ENCODE data around the gene JPH4.
"Not testable (repeated sequence)": the region's sequence is repeated elsewhere in the genome, so short reads cannot be mapped to it uniquely, and the experiment has no call there.

JPH4 gene

DNA sequence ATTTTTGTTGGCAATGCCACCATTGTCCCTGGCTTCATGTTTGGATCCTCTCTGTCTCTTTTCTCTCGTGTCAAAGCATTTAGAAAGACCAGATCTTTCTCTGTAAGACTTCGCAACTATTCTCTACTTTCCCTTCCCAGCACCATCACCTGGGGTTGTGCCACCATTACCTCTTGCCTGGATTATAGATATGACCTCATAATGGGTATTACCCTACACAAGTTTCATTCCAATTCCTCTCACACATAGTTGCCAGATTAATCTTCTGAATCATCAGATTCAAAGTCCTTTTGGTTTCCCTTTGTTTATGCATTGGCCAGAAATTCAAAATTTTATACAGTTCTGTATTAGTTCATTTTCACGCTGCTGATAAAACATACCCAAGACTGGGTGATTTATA is 30.4 kb upstream of the JPH4 start:
- DNase-seq (ENCODE audit: low spot score) = no peak

DNA sequence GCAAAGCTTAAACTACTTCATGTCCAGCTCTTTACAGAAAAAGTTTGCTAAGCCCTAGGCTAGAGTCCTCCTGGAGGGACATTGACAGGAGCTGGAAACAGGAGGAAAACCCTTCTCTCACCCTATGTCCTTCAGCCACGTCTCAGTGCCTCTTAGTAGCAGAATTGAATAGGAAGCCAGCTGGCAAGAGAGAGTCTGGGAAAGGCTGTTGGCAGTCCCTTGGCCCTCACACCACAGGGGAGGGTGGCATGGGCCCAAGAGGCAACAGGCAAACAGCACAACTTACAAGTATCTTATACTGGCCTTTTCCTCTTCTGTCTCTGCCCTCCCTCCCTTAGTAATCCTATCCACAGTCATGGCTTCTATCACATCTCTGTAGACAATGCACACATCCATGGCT is 29.9 kb upstream of the JPH4 start:
- DNase-seq (ENCODE audit: low spot score) = no peak

DNA sequence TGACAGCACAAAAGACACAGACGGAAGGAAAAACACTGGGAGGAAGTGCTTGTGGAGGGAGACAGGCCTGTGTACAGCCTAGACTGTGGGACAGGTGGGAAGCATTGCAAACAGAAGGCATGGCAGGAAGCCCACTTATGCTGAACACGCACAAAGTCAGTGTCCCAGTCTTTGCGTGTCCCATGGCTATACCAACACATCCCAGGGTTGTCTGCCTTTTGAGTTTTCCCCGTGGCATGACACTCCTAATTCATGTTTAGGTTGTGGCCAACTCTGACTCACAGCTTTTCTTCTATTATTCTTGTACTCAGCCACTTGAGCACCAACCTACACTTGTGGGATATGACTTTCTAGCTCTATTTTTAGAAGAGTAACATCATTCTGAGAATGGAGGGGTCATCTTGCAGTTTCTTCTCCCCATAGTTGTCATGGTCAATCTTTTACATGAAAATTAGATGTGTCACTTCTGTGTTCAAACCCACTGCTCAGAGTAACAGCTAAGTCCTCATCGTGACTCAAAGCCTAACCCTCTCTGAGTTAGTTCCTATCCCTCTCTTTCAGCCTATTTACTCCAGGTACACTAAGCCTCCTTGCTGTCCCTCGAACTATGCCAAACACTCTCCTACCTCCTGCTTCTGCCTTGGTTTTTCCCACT is 27.5 kb upstream of the JPH4 start:
- DNase-seq (ENCODE audit: low spot score) = no peak

DNA sequence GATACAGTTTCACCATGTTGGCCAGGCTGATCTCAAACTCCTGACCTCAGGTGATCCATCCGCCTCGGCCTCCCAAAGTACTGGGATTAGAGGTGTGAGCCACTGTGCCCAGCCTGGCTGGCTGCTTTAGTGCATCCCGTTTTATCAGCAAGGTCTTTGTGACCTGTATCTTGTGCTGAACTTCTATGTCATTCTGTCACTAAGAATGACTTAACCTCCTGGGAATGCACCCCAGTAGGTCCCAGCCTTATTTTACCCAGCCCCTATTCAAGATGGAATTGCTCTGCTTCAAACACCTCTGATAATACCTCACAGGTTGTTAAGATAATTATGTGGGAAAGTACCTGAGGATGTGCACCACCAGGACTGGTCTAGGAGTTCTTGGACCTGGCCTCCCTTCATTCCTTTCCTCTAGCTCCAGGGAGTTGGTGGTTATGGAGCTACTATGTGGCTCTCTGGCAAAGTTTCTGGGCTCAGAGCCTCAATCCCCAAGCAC is 26.1 kb upstream of the JPH4 start:
- no peak for DNase-seq (ENCODE audit: low spot score)

DNA sequence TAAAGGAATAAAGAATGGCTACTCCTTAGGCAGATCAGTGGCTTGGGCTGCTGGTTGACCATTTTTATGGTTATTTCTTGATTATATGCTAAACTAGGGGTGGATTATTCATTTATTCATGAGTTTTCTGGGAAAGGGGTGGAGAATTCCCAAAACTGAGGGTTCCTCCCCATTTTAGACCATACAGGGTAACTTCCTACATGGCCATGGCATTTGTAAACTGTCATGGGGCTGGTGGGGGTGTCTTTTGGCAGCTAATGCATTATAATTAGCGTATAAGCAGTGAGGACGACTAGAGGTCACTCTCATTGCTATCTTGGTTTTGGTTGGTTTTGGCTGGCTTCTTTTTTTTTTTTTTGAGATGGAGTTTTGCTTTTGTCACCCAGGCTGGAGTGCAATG is 25.6 kb upstream of the JPH4 start:
- DNase-seq (ENCODE audit: low spot score) = no peak

DNA sequence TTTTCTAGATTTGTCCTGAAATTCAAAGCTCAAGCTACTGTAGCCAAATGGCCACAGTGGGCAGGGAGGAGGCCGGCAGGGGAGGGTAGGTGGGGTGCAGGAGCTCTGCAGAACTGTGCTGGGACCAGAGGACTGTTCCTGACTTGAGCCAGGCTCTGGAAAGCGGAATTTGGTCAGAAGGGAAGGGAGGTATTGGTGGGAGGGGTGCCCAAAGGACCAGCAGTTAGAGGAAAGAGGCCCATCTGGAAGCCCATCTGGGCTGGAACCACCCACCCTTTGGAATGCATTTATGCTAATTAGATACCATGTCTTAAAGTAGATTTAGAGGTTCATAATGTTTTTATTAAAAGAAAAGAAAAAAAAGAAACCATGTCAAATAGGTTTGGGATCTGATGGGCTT is 24.5 kb upstream of the JPH4 start:
- no peak for DNase-seq (ENCODE audit: low spot score)

DNA sequence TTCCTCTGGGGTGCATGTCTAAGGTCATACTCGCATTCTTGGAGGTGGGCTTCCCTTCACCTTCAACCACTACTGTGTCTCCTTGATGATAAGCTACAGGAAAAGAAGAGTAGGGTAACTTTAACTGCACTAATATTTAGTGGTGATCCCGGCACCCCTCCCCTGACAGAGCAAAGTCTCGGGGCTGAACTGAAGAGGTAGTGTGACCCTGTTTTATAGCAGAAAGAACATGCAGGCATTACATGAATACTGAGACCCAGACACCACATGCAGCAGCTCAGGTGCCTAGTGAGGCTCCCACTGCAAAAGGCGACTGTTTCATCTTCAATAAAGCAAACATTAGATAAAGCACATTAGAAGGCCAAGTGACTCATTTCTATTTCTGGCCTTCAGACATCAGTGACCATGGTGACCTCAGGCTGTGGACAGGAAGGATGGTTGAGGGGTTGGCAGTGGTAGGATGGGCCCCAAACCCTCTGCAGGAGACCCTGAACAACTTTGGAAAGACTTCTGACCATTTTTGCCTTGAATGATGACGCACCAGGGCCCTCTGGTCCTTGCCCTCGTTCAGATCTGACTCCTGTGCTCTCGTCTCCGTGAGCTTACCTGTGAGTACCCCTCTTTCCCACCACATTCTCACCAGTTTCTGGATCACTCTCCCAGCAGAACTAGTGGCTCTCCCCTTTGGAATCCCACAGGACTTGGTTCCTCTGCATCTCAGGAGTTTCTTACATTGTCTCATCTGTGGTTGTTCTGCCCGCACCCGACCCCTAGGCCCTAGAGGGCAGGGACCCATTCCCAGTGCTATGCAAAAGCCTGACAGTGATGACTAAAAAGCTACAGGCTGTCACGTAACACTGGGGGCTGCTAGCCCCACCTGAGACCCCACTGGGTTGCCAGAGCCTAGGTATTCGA is 23.8 kb upstream of the JPH4 start:
- DNase-seq (ENCODE audit: low spot score) = no peak

DNA sequence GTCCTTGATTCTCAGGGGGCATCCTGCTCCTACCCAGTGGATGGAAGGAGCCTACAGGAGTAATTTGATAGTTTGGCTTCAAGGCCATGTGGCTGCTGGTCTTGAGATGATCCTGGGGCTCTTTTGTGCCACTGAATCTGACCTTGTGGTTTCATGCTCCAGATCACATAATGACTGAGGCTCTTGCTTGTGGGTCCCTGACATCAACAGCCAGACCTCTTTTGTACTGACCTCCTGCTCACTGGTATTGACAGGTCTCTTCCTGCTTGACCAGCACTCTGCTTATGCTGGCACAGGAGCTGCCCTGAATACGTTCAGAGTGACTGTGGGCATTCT is 23.2 kb upstream of the JPH4 start:
- DNase-seq (ENCODE audit: low spot score) = no peak

DNA sequence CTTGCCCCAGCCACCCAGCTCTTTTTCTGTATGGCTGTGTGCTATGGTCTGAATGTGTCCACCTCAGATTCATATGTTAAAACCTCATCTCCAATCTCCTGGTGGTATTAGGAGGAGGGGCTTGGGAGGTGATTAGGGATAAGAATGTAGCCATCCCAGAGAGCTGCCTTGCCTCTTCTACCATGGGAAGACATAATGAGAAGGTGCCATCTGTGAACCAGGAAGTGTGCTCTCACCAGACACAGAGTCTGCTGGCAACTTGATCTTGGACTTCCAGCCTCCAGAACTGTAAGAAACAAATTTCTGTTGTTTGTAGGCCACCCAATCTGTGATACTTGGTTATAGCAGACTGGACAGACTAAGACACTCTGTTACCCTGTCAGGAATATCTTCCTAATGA is 22.8 kb upstream of the JPH4 start:
- DNase-seq (ENCODE audit: low spot score) = no peak

DNA sequence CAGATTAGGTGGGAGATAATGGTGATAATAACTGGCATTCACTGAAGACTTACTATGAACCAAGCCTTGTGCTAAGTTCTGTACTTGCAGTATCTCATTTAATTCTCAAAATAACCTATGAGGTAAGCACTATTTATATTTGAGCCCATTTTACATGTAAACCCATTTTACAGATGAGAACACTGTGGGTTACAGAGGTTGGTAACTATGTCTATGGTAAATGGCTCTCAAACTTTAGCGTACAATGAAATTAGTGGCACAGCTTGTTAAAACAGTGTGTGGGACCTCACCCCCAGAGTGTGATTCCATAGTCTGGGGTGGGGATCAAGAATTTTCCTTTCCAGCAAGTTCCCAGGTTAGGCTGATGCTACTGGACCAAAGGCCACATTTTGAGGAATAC is 22.2 kb upstream of the JPH4 start:
- DNase-seq (ENCODE audit: low spot score) = no peak

DNA sequence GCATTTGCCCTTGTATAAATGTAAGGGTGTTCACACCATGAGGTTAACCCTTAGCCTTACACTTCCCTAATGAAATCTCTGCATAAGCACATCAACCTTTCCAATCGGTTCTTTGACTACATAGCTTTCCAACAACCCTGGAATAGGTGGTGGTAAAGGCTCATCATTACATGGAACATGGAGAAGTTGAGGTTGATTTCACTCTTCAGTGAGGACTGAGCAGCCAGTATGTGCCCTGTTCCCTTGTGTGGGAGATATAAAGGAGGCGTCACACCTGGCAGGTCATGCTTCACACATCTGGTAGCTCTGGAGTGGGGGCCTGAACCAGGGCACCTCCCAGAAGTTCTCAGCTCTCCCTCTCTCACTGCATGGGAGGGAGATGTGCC is 21.7 kb upstream of the JPH4 start:
- DNase-seq (ENCODE audit: low spot score) = no peak

DNA sequence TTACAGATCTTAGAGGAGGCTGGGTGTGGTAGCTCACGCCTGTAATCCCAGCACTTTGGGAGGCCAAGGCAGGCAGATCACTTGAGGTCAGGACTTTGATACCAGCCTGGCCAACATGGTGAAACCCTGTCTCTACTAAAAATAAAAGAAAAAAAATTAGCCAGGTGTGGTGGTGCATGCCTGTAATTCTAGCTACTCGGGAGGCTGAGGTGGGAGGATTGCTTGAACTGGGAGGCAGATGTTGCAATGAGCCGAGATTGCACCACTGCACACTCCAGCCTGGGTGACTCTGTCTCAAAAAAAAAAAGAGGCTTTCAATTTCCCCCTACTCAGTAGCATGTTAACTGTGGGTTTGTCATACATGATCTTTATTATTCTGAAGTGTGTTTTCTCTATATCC is 15.6 kb upstream of the JPH4 start:
- DNase-seq (ENCODE audit: low spot score) = not testable (repeated sequence)

DNA sequence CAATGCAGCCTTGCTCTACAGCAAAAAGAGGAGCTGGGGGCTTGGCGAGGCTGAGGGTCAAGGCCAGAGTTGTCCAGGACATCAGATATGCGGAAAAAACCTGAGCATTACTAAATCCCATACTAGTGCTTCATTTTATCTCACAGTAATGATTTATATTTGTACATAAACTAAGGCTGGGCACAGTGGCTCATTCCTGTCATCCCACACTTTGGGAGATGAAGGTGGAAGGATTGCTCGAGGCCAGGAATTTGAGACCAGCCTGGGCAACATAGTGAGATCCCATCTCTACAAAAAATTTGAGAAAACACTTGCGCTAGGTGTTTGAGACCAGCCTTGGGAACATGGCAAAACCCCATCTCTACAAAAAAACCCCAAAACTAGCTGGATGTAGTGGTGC is 11.6 kb upstream of the JPH4 start:
- DNase-seq (ENCODE audit: low spot score) = no peak

DNA sequence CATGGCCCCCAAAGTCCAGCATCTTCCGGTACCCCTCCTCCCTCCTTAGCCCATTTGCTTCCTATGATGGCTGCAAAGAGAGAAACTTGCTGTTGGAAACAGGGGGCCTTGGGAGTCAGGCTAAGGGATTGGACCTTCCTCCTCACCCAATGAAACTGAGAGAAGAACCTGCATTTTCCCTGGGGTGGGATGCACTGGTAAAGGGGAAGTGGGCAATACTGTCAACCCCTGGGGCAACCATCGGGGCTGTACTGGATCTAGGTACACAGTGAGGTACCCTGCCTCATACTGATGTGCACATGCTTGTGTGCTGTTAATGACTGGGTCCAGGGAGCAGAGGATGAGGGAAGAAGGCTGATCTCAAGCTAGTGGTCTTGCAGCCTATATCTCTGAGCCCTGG is 11.0 kb upstream of the JPH4 start:
- DNase-seq (ENCODE audit: low spot score) = no peak

DNA sequence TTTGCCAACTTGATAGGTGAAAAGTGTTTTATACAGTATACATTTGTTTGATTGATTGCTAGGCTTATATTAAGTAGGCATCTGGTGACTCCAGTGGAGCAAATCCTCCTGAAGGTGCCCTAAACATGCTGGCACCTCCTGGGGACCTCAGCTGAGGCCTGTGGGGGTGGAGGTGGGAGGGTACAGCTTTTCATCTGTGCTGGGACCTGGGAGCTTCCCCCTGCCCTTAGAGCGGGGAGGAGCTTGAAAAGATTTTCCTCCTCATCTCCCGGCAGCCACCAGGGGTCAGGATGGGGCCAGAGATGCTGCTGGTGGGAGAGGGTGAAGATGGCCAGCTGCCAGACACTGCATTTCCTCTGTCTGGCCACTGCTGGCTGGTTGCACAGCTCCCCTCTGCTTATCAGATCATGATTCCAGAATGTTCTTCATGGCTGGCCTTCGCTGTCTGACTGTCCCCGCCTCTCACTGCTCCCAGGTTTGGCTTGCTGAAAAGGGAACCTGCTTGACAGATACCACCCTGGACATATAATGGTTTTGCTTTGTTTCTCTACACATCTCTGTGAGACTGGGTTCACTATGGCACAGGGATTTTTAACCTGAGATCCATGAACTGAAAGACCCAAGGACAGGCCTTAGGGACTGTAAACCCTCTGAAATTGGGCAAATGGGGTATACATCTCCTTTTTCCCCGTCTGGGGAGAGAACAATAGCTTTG is 10.5 kb upstream of the JPH4 start:
- peak; percentile 82 for DNase-seq (ENCODE audit: low spot score)

DNA sequence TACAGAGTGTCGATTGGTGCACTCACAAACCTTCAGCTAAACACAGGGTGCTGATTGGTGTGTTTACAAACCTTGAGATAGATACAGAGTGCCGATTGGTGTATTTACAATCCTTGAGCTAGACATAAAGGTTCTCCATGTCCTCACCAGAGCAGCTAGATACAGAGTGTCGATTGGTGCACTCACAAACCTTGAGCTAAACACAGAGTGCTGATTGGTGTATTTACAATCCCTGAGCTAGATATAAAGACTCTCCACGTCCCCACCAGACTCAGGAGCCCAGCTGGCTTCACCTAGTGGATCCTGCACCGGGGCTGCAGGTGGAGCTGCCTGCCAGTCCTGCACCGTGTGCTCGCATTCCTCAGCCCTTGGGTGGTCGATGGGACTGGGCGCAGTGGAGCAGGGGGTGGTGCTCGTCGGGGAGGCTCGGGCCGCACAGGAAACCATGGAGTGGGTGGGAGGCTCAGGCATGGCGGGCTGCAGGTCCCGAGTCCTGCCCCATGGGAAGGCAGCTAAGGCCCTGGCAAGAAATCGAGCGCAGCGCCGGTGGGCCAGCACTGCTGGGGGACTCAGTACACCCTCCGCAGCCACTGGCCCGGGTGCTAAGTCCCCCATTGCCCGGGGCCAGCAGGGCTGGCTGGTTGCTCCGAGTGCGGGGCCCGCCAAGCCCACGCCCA is 6.1 kb upstream of the JPH4 start:
- DNase-seq (ENCODE audit: low spot score) = not testable (repeated sequence)

DNA sequence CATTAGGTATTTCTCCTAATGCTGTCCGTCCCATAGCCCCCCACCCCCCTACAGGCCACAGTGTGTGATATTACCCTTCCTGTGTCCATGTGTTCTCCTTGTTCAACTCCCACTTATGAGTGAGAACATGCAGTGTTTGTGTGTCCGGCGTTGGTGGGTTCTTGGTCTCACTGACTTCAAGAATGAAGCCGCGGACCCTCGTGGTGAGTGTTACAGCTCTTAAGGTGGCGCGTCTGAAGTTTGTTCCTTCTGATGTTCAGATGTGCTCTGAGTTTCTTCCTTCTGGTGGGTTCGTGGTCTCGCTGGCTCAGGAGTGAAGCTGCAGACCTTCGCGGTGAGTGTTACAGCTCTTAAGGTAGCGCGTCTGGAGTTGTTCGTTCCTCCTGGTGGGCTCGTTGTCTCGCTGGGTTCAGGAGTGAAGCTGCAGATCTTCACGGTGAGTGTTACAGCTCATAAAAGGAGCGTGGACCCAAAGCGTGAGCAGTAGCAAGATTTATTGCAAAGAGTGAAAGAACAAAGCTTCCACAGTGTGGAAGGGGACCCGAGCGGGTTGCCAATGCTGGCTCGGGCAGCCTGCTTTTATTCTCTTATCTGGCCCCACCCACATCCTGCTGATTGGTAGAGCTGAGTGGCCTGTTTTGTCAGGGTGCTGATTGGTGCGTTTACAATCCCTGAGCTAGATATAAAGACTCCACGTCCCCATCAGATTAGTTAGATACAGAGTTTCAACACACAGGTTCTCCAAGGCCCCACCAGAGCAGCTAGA is 5.4 kb upstream of the JPH4 start:
- not testable (repeated sequence) for DNase-seq (ENCODE audit: low spot score)

DNA sequence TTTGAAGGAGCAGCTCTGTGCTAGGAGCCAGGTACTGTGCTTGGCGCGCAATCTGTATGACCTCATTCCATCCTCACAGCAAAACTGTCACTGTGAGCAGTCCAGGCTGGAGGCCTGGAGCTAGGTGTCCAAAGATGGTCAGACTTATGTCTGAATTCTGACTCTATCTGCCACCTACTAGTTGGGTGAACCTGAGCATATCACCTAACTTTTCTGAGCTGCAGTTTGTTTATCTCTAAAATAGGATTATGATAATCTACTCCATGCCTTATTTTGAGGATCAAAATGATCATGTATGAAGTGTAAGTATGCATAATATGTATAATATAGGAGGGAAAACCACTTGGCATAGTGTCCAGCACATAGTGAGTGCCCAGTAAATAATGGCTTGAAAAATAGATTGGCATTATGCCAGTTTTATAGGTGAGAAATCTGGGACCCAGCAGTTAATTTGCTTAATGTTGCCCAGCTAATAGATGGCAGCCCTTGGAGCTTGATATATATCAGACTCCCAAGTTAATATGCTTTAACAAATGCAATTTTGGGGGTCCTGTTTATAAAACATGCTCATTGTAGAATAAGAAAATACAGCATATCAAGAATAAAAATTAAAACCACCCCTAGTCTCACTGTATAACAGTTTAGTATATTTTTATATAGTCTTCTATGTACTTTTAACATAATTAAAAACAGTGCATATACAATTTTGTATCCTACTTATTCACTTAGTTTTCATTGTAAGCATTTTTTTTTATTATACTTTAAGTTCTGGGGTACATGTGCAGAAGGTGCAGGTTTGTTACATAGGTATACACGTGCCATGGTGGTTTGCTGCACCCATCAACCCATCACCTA is 4.5 kb upstream of the JPH4 start:
- no peak for DNase-seq (ENCODE audit: low spot score)

DNA sequence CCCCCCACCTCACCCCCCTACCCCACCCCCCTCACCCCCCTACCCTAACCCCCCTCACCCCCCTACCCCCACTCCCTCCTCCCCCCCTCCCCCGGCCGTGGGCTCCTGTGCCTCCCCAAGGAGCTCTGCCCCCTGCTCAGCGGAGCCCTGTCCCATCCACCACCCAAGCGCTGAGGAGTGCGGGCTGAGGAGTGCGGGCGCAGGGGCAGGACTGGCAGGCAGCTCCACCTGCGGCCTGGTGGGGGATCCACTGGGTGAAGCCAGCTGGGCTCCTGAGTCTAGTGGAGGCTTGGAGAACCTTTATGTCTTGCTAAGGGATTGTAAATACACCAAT is 2.3 kb upstream of the JPH4 start:
- no peak for DNase-seq (ENCODE audit: low spot score)

DNA sequence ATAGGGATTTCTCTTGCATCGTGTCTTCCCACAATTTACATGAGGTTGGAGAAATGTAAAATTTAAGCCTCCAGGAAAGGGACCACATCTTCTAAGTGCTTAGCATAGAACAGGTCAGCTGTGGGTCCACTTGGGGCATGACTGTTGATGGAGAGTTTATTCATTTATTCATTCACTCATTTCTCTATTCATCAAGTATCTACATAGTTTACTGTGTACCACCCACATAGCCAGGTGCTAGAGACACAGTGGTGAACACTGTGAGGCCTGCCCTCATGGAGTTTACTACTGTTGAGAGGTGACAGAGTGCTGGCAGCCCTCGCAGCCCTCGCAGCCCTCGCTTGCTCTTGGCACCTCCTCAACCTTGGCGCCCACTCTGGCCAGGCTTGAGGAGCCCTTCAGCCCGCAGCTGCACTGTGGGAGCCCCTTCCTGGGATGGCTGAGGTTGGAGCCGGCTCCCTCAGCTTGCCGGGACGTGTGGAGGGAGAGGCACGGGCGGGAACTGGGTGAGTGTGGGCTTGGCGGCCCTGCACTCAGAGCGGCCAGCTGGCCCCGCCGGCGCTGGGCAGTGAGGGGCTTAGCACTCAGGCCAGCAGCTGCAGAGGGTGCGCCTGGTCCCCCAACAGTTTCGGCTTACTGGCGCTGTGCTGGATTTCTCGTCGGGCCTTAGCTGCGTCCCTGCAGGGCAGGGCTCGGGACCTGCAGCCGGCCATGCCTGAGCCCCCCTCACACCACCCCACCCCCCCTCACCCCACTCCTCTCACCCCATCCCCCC is 1.7 kb upstream of the JPH4 start:
- no peak for DNase-seq (ENCODE audit: low spot score)
